Fibroblast of lung (primary cell): ENCODE measurements around the gene SLIT3.

Experiments
- EZH2 ChIP-seq: IDR thresholded peaks from 2 replicates; pipeline ENCODE4 v1.5.1; 2012; ENCODE audit warnings: low read length, control low read depth, mild to moderate bottlenecking; ENCODE audit errors: missing control alignments
- TF ChIP-seq, protein P1 (sequence below), 2 donors: IDR thresholded peaks in 1 of 2; conservative IDR thresholded peaks in 1 of 2; 1 replicate in 1 of 2; 2 replicates in 1 of 2; pipeline ENCODE4 v1.5.1; 2011 to 2012; ENCODE audit warnings: low read length in 2 of 2, control low read depth in 1 of 2, inconsistent platforms in 1 of 2, low read depth in 1 of 2, mild to moderate bottlenecking in 1 of 2

DNA sequence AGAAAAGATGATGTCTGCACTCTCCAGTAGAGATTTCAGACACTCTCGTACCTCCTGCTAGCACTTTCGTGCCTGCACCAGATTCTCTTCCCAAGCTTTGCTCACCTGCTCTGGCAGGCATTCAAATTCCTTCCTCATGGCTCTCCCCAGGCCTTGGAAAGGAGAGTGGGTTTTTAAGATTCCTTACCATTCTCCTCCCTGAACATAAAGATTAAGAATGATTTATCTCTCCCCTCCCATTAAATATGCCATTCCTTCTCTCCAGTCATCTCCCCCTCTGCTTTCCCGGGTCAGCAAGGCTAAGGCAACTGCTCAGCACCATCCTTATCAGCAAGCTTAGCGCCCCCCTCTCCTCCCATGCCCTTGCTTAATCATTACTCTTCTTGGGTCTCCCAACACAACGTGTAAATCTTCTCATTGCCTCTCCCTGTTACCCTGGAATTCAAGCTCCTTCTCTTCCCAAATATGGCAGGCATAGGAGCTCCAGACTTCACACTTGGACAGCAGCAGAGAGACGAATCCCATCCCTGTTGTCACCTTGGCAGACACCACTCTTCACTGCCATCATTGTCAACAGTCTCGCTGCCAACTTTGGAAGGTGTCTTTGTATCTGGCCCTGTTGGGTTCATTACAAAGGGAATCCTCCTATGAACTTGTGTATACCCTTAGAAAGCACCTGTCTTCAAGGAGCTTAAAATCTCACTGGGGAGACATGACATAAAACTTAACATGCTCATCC, 332.9 kb downstream of the SLIT3 start:
- TF ChIP-seq EZH2: no peak
- TF ChIP-seq, protein P1, sequence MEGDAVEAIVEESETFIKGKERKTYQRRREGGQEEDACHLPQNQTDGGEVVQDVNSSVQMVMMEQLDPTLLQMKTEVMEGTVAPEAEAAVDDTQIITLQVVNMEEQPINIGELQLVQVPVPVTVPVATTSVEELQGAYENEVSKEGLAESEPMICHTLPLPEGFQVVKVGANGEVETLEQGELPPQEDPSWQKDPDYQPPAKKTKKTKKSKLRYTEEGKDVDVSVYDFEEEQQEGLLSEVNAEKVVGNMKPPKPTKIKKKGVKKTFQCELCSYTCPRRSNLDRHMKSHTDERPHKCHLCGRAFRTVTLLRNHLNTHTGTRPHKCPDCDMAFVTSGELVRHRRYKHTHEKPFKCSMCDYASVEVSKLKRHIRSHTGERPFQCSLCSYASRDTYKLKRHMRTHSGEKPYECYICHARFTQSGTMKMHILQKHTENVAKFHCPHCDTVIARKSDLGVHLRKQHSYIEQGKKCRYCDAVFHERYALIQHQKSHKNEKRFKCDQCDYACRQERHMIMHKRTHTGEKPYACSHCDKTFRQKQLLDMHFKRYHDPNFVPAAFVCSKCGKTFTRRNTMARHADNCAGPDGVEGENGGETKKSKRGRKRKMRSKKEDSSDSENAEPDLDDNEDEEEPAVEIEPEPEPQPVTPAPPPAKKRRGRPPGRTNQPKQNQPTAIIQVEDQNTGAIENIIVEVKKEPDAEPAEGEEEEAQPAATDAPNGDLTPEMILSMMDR (conservative IDR thresholded peaks at IDR 0.05 in 1 of 2, IDR thresholded peaks at IDR 0.05 in 1 of 2; ENCODE audit: low read depth in 1 of 2, low read length in 2 of 2): no peak
